ENCODE measurements around the gene KSR2.

The KSR2 gene

GRCh38 chr12:117789195-117789912 is 179.4 kb downstream of the KSR2 start:
- Histone ChIP-seq H3K4me3 (ENCODE audit: insufficient read length, low read depth) (no peak overlapping the region), H3K9ac (ENCODE audit: insufficient read length, low read depth) (no peak overlapping the region)
- DNase-seq (ENCODE audit: low read depth, low spot score), result no peak

GRCh38 chr12:117778656-117779055 is 190.1 kb downstream of the KSR2 start:
- TF ChIP-seq YY1 (IDR thresholded peaks at IDR 0.05; ENCODE audit: insufficient read depth, insufficient read length), result no peak
- Histone ChIP-seq H3K27me3 (ENCODE audit: insufficient read depth, insufficient read length) (no peaks in the 10 kb centered on the region), H3K4me1 (ENCODE audit: insufficient read depth, insufficient read length) (no peaks in the 10 kb centered on the region), H3K9me3 (ENCODE audit: insufficient read depth, low read length) (no peaks in the 10 kb centered on the region), H3K4me3 (ENCODE audit: insufficient read length, low read depth) (no peak overlapping the region), H3K36me3 (ENCODE audit: insufficient read depth, insufficient read length, low read length) (no peaks in the 10 kb centered on the region), H3K9ac (ENCODE audit: insufficient read length, low read depth) (no peak overlapping the region)
- no peak for DNase-seq (ENCODE audit: low read depth, low spot score)

More at GRCh38 chr12:117789195-117789912, 179.4 kb downstream of the KSR2 start:
- H3K4me1 ChIP-seq (ENCODE audit: insufficient read depth, insufficient read length), result no peaks in the 10 kb centered on the region
- H3K36me3 ChIP-seq (ENCODE audit: insufficient read depth, insufficient read length, low read length), result no peaks in the 10 kb centered on the region
- H3K9me3 ChIP-seq (ENCODE audit: insufficient read depth, low read length), result 0 out of 2 replicates have a peak, but pooled peaks cover 6% of the 10 kb centered on the region
- no peaks in the 10 kb centered on the region for H3K27me3 ChIP-seq (ENCODE audit: insufficient read depth, insufficient read length)
- TF ChIP-seq YY1 (IDR thresholded peaks at IDR 0.05; ENCODE audit: insufficient read depth, insufficient read length) (no peak), SUZ12 (IDR thresholded peaks at IDR 0.05; ENCODE audit: extremely low read depth, insufficient read depth, insufficient read length) (no peak)

GRCh38 chr12:117774941-117775775 is 193.6 kb downstream of the KSR2 start:
- no peaks in the 10 kb centered on the region for H3K9me3 ChIP-seq (ENCODE audit: insufficient read depth, low read length)
- H3K4me3 ChIP-seq (ENCODE audit: insufficient read length, low read depth), result no peak overlapping the region
- no peak for DNase-seq (ENCODE audit: low read depth, low spot score)
- TF ChIP-seq ZNF274 (IDR thresholded peaks at IDR 0.05; ENCODE audit: low read depth, low read length), result no peak
- TF ChIP-seq YY1 (IDR thresholded peaks at IDR 0.05; ENCODE audit: insufficient read depth, insufficient read length), result no peak
- TF ChIP-seq SUZ12 (IDR thresholded peaks at IDR 0.05; ENCODE audit: extremely low read depth, insufficient read depth, insufficient read length), result no peak
- H3K27me3 ChIP-seq (ENCODE audit: insufficient read depth, insufficient read length), result no peaks in the 10 kb centered on the region
- H3K4me1 ChIP-seq (ENCODE audit: insufficient read depth, insufficient read length), result no peaks in the 10 kb centered on the region
- H3K9ac ChIP-seq (ENCODE audit: insufficient read length, low read depth), result no peak overlapping the region
- no peaks in the 10 kb centered on the region for H3K36me3 ChIP-seq (ENCODE audit: insufficient read depth, insufficient read length, low read length)

- Histone ChIP-seq H3K4me1 (ENCODE audit: insufficient read depth, insufficient read length) (no peaks in the 10 kb centered on the region), H3K36me3 (ENCODE audit: insufficient read depth, insufficient read length, low read length) (no peaks in the 10 kb centered on the region), H3K9me3 (ENCODE audit: insufficient read depth, low read length) (peaks cover 9% of the 10 kb centered on the region; the same call in 1 of the 2 replicates), H3K9ac (ENCODE audit: insufficient read length, low read depth) (no peak overlapping the region), H3K4me3 (ENCODE audit: insufficient read length, low read depth) (no peak overlapping the region), H3K27me3 (ENCODE audit: insufficient read depth, insufficient read length) (no peaks in the 10 kb centered on the region)
- no peak for TF ChIP-seq ZNF274 (IDR thresholded peaks at IDR 0.05; ENCODE audit: low read depth, low read length)
- TF ChIP-seq SUZ12 (IDR thresholded peaks at IDR 0.05; ENCODE audit: extremely low read depth, insufficient read depth, insufficient read length), result no peak
- TF ChIP-seq YY1 (IDR thresholded peaks at IDR 0.05; ENCODE audit: insufficient read depth, insufficient read length), result no peak
- no peak for DNase-seq (ENCODE audit: low read depth, low spot score)
Observed at GRCh38 chr12:117768860-117769259, 199.9 kb downstream of the KSR2 start.

GRCh38 chr12:117766008-117766407 is 202.8 kb downstream of the KSR2 start:
- Histone ChIP-seq H3K27me3 (ENCODE audit: insufficient read depth, insufficient read length) (no peaks in the 10 kb centered on the region), H3K4me1 (ENCODE audit: insufficient read depth, insufficient read length) (no peaks in the 10 kb centered on the region), H3K9me3 (ENCODE audit: insufficient read depth, low read length) (peaks cover 9% of the 10 kb centered on the region; the same call in 1 of the 2 replicates), H3K4me3 (ENCODE audit: insufficient read length, low read depth) (no peak overlapping the region), H3K9ac (ENCODE audit: insufficient read length, low read depth) (no peak overlapping the region), H3K36me3 (ENCODE audit: insufficient read depth, insufficient read length, low read length) (no peaks in the 10 kb centered on the region)
- TF ChIP-seq YY1 (IDR thresholded peaks at IDR 0.05; ENCODE audit: insufficient read depth, insufficient read length) (no peak), SUZ12 (IDR thresholded peaks at IDR 0.05; ENCODE audit: extremely low read depth, insufficient read depth, insufficient read length) (no peak), ZNF274 (IDR thresholded peaks at IDR 0.05; ENCODE audit: low read depth, low read length) (no peak)
- no peak for DNase-seq (ENCODE audit: low read depth, low spot score)

GRCh38 chr12:117762143-117762542 is 206.6 kb downstream of the KSR2 start:
- peaks cover 9% of the 10 kb centered on the region; the same call in 1 of the 2 replicates for H3K9me3 ChIP-seq (ENCODE audit: insufficient read depth, low read length)
- no peak for TF ChIP-seq ZNF274 (IDR thresholded peaks at IDR 0.05; ENCODE audit: low read depth, low read length)
- TF ChIP-seq YY1 (IDR thresholded peaks at IDR 0.05; ENCODE audit: insufficient read depth, insufficient read length), result no peak
- no peak for TF ChIP-seq SUZ12 (IDR thresholded peaks at IDR 0.05; ENCODE audit: extremely low read depth, insufficient read depth, insufficient read length)
- DNase-seq (ENCODE audit: low read depth, low spot score), result no peak
- H3K4me3 ChIP-seq (ENCODE audit: insufficient read length, low read depth), result no peak overlapping the region
- H3K36me3 ChIP-seq (ENCODE audit: insufficient read depth, insufficient read length, low read length), result no peaks in the 10 kb centered on the region
- H3K27me3 ChIP-seq (ENCODE audit: insufficient read depth, insufficient read length), result no peaks in the 10 kb centered on the region
- no peak overlapping the region for H3K9ac ChIP-seq (ENCODE audit: insufficient read length, low read depth)
- no peaks in the 10 kb centered on the region for H3K4me1 ChIP-seq (ENCODE audit: insufficient read depth, insufficient read length)

GRCh38 chr12:117761528-117762100 is 207.2 kb downstream of the KSR2 start:
- no peak for DNase-seq (ENCODE audit: low read depth, low spot score)
- no peak for TF ChIP-seq ZNF274 (IDR thresholded peaks at IDR 0.05; ENCODE audit: low read depth, low read length)
- no peak for TF ChIP-seq SUZ12 (IDR thresholded peaks at IDR 0.05; ENCODE audit: extremely low read depth, insufficient read depth, insufficient read length)
- no peak for TF ChIP-seq YY1 (IDR thresholded peaks at IDR 0.05; ENCODE audit: insufficient read depth, insufficient read length)
- Histone ChIP-seq H3K4me3 (ENCODE audit: insufficient read length, low read depth) (no peak overlapping the region), H3K9ac (ENCODE audit: insufficient read length, low read depth) (no peak overlapping the region), H3K9me3 (ENCODE audit: insufficient read depth, low read length) (peaks cover 9% of the 10 kb centered on the region; the same call in 1 of the 2 replicates), H3K36me3 (ENCODE audit: insufficient read depth, insufficient read length, low read length) (no peaks in the 10 kb centered on the region), H3K27me3 (ENCODE audit: insufficient read depth, insufficient read length) (no peaks in the 10 kb centered on the region), H3K4me1 (ENCODE audit: insufficient read depth, insufficient read length) (no peaks in the 10 kb centered on the region)
